GM18498 (cell line): ENCODE results near the gene KCNK17.

ENCODE experiments used
- ATAC-seq: cut with Tn5 transposase; IDR thresholded peaks from one replicate; pipeline ENCODE4 v1.9.1; 2021; ENCODE audit warnings: mild to moderate bottlenecking, moderate library complexity; ENCODE audit not compliant: unreplicated experiment

Gene KCNK17

GRCh38 chr6:39314273-39314795 lies at the start of gene KCNK17:
Gene KCNK17 (minus strand): TSS chr6:39314419. CDS start chr6:39314320, 99 bp downstream.
- ATAC-seq, result no peak

- ATAC-seq, result no peak
These were observed 49.1 kb upstream of the KCNK17 start for GRCh38 chr6:39363280-39363679.

- ATAC-seq, result no peak
These were observed 48.3 kb upstream of the KCNK17 start for GRCh38 chr6:39362487-39362865.

- peak; percentile 71 for ATAC-seq
These were observed 47.7 kb upstream of the KCNK17 start for GRCh38 chr6:39361657-39362486.

- no peak for ATAC-seq
These were observed 46.2 kb upstream of the KCNK17 start for GRCh38 chr6:39360378-39360777.

- no peak for ATAC-seq
These were observed 43.9 kb upstream of the KCNK17 start for GRCh38 chr6:39357998-39358686.

GRCh38 chr6:39353698-39354315 lies 39.6 kb upstream of the KCNK17 start:
- no peak for ATAC-seq

- no peak for ATAC-seq
These were observed 36.7 kb upstream of the KCNK17 start for GRCh38 chr6:39350723-39351505.

- no peak for ATAC-seq
These were observed 34.5 kb upstream of the KCNK17 start for GRCh38 chr6:39348740-39349139.

GRCh38 chr6:39347906-39348585 lies 33.8 kb upstream of the KCNK17 start:
- peak; percentile 57 for ATAC-seq

GRCh38 chr6:39347206-39347605 lies 33.0 kb upstream of the KCNK17 start:
- ATAC-seq, result no peak

- no peak for ATAC-seq
These were observed 30.6 kb upstream of the KCNK17 start for GRCh38 chr6:39344821-39345280.

GRCh38 chr6:39343396-39343870 lies 29.2 kb upstream of the KCNK17 start:
- ATAC-seq, result no peak

GRCh38 chr6:39342692-39343395 lies 28.6 kb upstream of the KCNK17 start:
- peak; percentile 60 for ATAC-seq

GRCh38 chr6:39341937-39342336 lies 27.7 kb upstream of the KCNK17 start:
- ATAC-seq, result no peak

GRCh38 chr6:39341352-39341751 lies 27.1 kb upstream of the KCNK17 start:
- ATAC-seq, result no peak

- no peak for ATAC-seq
These were observed 25.8 kb upstream of the KCNK17 start for GRCh38 chr6:39339868-39340550.

- no peak for ATAC-seq
These were observed 25.1 kb upstream of the KCNK17 start for GRCh38 chr6:39339096-39339867.
